Activated CD8-positive, alpha-beta memory T cell treated with anti-CD3 and anti-CD28 coated beads, Interleukin-2, amount 10 ng/mL, durations not matched to agents 7 days and 5 days (primary cell): ENCODE data around the gene ARFGAP1. TPM values are rescaled to one million over a fixed set of nuclear protein-coding genes. Genes with fewer than 3 reads are reported as not detected.
A peak's percentile ranks its signal among the peaks of the same experiment; 100 is the strongest.

Experiments
- ATAC-seq: fragments of 150-1000 bp; cut with Tn5 transposase; one replicate; pipeline ENCODE4 v1.10.0; 2021; ENCODE audit warnings: moderate library complexity
- CTCF ChIA-PET: fragments of 350-600 bp; sonication (Branson Sonifier 250); formaldehyde crosslinking; loops from one replicate; lab custom pipeline; 2021; ENCODE audit warnings: antibody characterized with exemption; lab: Charles Lee
- DNase-seq: peaks from one replicate; pipeline ENCODE4 v3.0.0-alpha.2; 2020
- H3K27ac Mint-ChIP-seq: one replicate; pipeline ENCODE4 v1.8.0; 2021; ENCODE audit warnings: mild to moderate bottlenecking, mixed read lengths
- H3K27me3 Mint-ChIP-seq: one replicate; pipeline ENCODE4 v1.8.0; 2021; ENCODE audit warnings: mixed read lengths
- H3K36me3 Mint-ChIP-seq: one replicate; pipeline ENCODE4 v1.8.0; 2021; ENCODE audit warnings: mild to moderate bottlenecking, mixed read lengths
- H3K4me1 Mint-ChIP-seq: one replicate; pipeline ENCODE4 v1.8.0; 2021; ENCODE audit warnings: mixed read lengths
- H3K4me3 Mint-ChIP-seq: one replicate; pipeline ENCODE4 v1.8.0; 2021; ENCODE audit warnings: mild to moderate bottlenecking, moderate library complexity, mixed read lengths
- H3K9me3 Mint-ChIP-seq: one replicate; pipeline ENCODE4 v1.8.0; 2022; ENCODE audit warnings: low read depth, mixed read lengths
- total RNA-seq, 2 experiments: library from RNA; stranded (reverse); gene quantifications; one replicate each; pipeline ENCODE4 v1.2.3, GENCODE V29; 2021

The ARFGAP1 gene
- total RNA-seq, 2 experiments from 2014 or later: 79.6 to 90.2 TPM

DNA sequence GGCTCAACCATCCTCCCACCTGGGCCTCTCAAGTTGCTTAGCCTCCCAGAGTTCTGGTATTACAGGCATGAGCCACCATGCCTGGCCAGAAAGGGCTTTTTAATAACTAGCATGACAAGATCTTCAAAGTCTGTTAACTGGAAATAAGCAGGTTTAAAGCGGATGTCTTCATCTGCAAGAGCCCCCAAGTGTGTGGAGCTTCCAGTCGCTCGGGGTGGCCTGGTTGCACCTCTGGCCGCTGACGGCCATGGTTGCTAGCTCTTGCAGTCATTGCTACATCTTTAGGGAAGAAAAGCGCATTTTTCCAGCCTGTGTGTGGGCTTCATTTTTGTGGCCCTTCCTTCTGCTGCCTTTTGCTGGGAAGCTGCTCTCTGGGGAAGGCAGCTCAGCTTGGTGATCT lies 7.8 kb downstream of the ARFGAP1 start:
- Mint-ChIP-seq H3K27me3 (no peaks in the 10 kb centered on the region), H3K9me3 (no peaks in the 10 kb centered on the region), H3K27ac (no peak overlapping the region), H3K4me1 (peaks cover 5% of the 10 kb centered on the region), H3K4me3 (no peak overlapping the region), H3K36me3 (peaks cover 2% of the 10 kb centered on the region)
- CTCF ChIA-PET: interaction anchor here (0.6 to 1.2 kb wide), 2 partner anchors 29 to 216 kb away, joined by 3 to 4 read pairs; no protein-coding TSS in a partner anchor
- ATAC-seq (no peak), DNase-seq (no peak)

DNA sequence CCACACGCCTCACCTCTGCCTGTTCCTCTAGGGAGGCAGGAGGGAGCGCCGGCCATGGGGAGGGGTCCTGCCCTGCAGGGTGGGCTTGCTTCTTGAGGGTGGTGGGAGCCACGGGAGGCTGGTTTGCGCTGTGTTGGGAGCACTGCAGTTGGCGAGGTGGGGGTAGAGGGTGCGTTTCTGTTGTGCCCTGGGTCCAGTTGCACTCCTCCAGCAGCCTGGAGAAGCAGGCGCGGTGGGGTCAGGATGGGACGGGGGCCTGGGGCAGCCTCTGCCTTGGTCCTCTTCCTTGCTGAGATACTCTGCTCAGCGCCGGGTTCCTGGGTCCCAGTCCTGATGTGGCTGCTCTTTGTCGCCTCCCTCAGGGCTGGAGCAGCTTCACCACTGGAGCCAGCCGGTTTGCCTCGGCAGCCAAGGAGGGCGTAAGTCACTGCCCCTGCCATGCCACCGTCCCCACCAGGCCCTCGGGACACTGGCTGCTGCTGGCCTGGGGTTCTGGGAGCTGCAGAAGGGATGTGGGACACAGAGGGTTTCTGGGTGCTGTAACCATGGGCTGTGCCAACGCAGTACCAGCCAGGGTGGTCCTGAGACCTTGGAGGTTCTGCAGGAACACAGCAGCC lies 8.4 kb downstream of the ARFGAP1 start:
- peaks cover 4% of the 10 kb centered on the region for H3K4me1 Mint-ChIP-seq
- no peak for DNase-seq
- H3K9me3 Mint-ChIP-seq: no peaks in the 10 kb centered on the region
- CTCF ChIA-PET: interaction anchor here (1.3 kb wide), 1 partner anchor 28 kb away, joined by 3 read pairs; no protein-coding TSS in a partner anchor
- H3K27ac Mint-ChIP-seq: no peak overlapping the region
- H3K4me3 Mint-ChIP-seq: no peak overlapping the region
- no peaks in the 10 kb centered on the region for H3K27me3 Mint-ChIP-seq
- peak; percentile 13 for ATAC-seq
- H3K36me3 Mint-ChIP-seq: peaks cover 2% of the 10 kb centered on the region

DNA sequence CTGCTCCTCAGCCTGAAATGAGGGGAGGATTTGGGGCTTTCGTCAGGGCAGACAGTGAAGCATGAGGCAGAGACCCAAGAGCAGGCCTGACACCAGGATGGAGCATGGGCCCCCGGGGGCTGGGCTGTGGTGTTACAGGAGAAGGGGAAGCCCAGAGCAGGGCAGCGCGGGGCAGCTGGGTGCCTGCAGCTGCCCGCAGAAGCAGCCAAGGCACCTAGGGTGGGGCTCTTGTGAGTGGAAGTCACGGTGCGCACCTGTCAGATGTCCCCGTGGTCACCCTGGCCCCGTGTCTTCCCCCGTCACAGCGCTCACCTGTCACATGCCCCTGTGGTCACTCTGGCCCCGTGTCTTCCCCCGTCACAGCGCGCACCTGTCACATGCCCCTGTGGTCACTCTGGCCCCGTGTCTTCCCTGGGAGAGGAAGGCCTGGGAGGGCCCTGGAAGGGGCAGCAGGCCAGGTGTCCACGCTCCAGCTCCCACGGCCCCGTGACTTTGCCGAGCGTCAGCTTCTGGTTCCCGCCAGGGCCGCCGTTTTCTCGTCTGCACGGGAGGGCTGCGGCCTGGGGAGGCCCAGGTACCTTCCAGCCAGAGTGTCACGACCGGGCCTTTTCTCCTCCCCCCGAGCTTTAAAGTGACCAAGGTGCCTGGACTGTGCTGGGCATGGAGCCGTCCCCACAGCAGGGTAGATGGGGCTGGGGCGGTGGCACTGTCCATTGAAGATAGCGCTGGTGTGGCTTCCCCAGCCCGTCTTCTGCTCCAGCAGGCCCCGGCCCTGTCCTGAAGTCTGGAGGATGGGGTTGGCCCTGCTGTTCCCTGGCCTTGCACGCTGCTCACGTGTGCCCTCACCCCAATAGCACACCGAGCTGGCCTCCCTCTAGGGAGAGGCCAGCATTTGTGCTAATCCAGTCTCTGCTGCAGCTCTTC lies 9.4 kb downstream of the ARFGAP1 start:
- CTCF ChIA-PET: interaction anchor here (1.3 kb wide), 1 partner anchor 29 kb away, joined by 3 read pairs; no protein-coding TSS in a partner anchor
- no peak for DNase-seq
- H3K9me3 Mint-ChIP-seq: no peaks in the 10 kb centered on the region
- H3K4me3 Mint-ChIP-seq: no peak overlapping the region
- peaks cover 2% of the 10 kb centered on the region for H3K36me3 Mint-ChIP-seq
- no peak for ATAC-seq
- no peaks in the 10 kb centered on the region for H3K27me3 Mint-ChIP-seq
- no peak overlapping the region for H3K27ac Mint-ChIP-seq
- H3K4me1 Mint-ChIP-seq: peaks cover 4% of the 10 kb centered on the region

DNA sequence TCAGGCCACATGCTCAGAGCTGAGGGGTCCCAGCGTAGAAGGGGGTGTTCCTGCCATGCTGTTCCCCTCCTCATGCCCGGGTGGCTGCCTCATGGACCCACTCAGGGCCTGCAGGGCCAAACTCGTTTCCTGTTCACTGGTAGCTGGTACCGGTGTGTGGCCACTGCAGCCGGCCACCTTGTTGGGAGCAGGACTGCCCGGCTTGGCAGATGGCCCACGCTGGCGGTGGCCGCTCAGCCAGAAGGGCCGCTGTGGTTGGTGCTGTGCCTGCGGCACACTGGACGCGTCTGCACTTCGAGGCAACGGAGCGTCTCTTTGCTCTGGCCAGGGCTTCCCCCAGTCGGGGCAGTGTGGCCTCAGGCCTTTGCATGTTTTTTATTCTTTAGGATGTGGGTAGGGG lies 10.3 kb downstream of the ARFGAP1 start:
- no peaks in the 10 kb centered on the region for H3K9me3 Mint-ChIP-seq
- no peak overlapping the region for H3K4me3 Mint-ChIP-seq
- no peaks in the 10 kb centered on the region for H3K27me3 Mint-ChIP-seq
- H3K4me1 Mint-ChIP-seq: peaks cover 4% of the 10 kb centered on the region
- H3K27ac Mint-ChIP-seq: no peak overlapping the region
- H3K36me3 Mint-ChIP-seq: peaks cover 2% of the 10 kb centered on the region
- ATAC-seq (no peak), DNase-seq (no peak)
- CTCF ChIA-PET: no interaction called here

DNA sequence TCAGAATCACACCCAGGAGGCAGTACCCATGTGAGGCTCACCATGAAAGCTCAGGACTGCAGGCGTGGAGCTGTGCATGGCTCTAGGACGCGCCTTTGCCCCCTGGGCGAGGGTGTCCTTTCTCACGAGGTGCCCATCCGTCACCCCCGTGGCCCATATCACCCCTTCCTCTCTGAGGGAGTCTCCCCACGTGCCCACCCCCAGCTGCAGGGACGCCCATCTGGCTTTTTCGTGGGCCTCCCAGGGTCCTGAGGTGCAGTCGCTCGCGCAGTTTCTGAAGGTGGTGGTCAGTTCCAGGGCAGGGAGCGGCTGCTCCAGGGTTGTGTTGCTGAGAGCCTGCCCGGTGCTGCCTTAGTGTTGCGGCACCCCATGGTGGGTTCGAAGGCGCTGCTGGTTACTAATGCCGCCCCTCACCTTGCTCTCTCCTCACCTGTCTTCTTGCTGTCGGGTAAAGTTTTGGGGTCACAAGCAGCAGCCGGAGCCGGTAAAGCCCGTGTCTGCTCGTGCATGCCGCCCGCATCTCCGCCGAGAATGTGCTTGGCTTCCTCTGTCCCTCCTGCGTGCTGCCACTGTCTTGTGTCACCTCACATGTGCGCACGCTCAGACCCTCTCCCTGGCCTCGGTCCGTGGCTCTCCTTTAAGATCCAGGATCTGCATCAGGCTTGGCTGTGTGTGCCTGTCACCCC lies 10.9 kb downstream of the ARFGAP1 start:
- Mint-ChIP-seq H3K27ac (peak overlapping the region; percentile 71), H3K4me1 (peaks cover 4% of the 10 kb centered on the region), H3K9me3 (no peaks in the 10 kb centered on the region), H3K4me3 (peak overlapping the region; percentile 65), H3K36me3 (peaks cover 2% of the 10 kb centered on the region), H3K27me3 (no peaks in the 10 kb centered on the region)
- CTCF ChIA-PET: interaction anchor here (2.3 kb wide), 1 partner anchor 60 kb away, joined by 10 read pairs; no protein-coding TSS in a partner anchor
- DNase-seq (no peak), ATAC-seq (peak; percentile 13)

DNA sequence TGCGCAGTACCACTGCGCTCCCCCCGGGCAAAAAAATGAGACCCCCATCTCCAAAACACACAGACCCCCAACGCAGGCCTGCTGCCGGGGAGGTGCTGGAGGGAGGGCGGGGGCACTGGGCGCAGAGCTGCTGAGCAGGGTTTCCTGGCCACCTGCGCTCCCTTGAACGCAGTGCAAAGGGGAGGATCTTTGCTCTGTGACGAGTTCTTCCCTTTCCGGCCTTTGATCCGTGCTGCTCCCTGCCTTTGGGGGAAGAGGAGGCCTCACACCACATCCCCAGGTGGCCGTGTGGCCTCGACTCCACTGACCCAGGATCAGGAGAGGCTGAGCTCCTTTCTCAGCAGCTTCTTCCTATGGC lies 11.4 kb downstream of the ARFGAP1 start:
- peak; percentile 48 for DNase-seq
- peaks cover 2% of the 10 kb centered on the region for H3K36me3 Mint-ChIP-seq
- H3K9me3 Mint-ChIP-seq: no peaks in the 10 kb centered on the region
- peak overlapping the region; percentile 65 for H3K4me3 Mint-ChIP-seq
- H3K27me3 Mint-ChIP-seq: no peaks in the 10 kb centered on the region
- peak overlapping the region; percentile 71 for H3K27ac Mint-ChIP-seq
- H3K4me1 Mint-ChIP-seq: peaks cover 4% of the 10 kb centered on the region
- peak; percentile 59 for ATAC-seq
- CTCF ChIA-PET: interaction anchor here (2.3 kb wide), 1 partner anchor 61 kb away, joined by 10 read pairs; no protein-coding TSS in a partner anchor

DNA sequence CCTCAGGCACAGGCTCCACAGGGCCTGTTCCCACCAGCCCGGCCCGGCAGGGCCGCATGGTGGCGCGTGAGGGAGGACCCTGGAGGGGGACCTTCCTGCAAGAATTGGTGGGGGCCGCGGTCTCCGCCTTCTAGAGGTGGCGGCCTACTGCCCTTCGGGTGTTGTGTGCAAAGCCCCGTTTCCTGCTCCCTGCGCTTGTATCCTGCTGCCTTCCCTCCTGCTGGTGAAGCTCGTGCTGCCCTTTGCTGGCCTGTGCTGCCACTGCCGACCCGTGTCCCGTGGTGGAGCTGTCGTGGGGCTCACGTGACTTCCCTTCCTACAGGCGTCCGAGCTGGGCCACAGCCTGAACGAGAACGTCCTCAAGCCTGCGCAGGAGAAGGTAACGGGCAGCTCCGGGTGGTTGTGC lies 11.9 kb downstream of the ARFGAP1 start:
- H3K4me3 Mint-ChIP-seq: peak overlapping the region; percentile 65
- H3K27me3 Mint-ChIP-seq: no peaks in the 10 kb centered on the region
- ATAC-seq (peak; percentile 35), DNase-seq (peak; percentile 51)
- CTCF ChIA-PET: interaction anchor here (2.3 kb wide), 1 partner anchor 61 kb away, joined by 10 read pairs; no protein-coding TSS in a partner anchor
- peak overlapping the region; percentile 70 for H3K27ac Mint-ChIP-seq
- no peaks in the 10 kb centered on the region for H3K9me3 Mint-ChIP-seq
- H3K36me3 Mint-ChIP-seq: no peaks in the 10 kb centered on the region
- peaks cover 4% of the 10 kb centered on the region for H3K4me1 Mint-ChIP-seq

DNA sequence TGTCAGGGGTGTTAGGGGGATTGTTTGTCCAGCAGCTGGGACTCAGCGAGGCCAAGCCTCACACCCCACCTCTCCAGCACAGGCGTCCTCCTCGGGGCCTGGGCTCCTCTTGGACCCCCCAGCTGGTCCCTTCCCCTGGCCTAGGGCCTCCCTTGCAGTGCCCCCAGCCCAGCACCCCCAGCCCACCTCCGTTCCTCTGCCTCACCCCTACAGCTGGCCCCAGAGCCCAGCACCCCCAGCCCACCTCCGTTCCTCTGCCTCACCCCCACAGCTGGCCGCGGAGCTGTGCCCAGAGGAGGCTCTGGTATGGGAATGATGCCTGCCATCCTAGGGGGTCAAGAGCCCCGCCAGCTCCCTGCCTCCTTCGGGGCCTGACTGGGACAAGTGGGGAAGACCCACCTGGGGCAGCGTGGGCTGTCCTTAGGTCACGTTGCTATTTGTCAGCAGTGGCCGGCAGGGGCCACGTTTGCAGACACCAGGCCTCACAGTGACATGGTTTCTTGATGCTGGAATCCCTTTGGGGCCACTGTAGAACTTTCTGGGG lies 12.4 kb downstream of the ARFGAP1 start:
- H3K4me1 Mint-ChIP-seq: peaks cover 4% of the 10 kb centered on the region
- no peak for ATAC-seq
- H3K27me3 Mint-ChIP-seq: no peaks in the 10 kb centered on the region
- no peaks in the 10 kb centered on the region for H3K9me3 Mint-ChIP-seq
- H3K36me3 Mint-ChIP-seq: no peaks in the 10 kb centered on the region
- CTCF ChIA-PET: interaction anchor here (2.3 kb wide), 1 partner anchor 62 kb away, joined by 10 read pairs; no protein-coding TSS in a partner anchor
- no peak for DNase-seq
- peak overlapping the region; percentile 70 for H3K27ac Mint-ChIP-seq
- H3K4me3 Mint-ChIP-seq: peak overlapping the region; percentile 65

DNA sequence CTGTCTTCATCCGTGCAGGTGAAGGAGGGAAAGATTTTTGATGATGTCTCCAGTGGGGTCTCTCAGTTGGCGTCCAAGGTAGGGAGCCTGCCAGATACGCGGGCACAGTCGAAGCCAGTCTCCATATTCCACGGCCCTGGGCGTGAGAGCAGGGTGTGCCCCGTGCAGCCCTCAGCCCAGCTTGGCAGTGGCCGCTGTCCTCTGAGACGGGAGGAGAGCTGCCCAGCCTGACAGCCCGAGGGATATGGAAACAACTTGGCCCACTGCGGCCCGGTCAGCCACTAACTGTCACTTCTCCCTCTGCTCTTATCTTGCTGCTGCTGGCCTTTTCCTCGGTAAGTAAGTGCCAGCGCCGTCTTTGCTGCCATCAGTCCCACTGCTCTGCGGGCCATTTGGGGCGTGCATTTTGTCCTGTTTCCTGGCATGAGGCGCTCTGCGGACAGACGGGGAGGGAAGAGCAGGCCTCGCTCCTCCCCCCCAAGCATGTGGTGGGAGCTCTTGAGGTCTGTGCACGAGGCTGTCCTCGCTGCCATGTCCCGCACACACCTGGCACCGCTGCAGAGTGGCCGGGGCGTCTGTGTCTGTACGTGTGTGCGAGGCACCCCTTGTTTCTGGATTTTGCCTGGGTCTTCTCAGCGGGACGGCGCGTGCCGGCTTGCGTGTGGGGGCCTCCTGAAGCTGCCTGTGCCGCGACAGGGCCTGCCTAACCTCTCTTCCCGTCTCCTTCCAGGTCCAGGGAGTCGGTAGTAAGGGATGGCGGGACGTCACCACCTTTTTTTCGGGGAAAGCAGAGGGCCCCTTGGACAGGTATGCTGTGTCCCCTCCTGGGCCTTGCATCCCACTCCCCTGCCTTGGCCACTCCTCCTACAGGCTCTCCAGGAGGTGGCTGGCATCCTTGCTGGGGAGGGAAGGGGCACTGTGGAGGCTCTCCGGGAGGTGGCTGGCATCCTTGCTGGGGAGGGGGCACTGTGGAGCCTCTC lies 13.3 kb downstream of the ARFGAP1 start:
- H3K4me3 Mint-ChIP-seq: no peak overlapping the region
- CTCF ChIA-PET: interaction anchor here (1.2 to 2.3 kb wide), 3 partner anchors 12 to 63 kb away, joined by 5 to 10 read pairs (median 5); no protein-coding TSS in a partner anchor

DNA sequence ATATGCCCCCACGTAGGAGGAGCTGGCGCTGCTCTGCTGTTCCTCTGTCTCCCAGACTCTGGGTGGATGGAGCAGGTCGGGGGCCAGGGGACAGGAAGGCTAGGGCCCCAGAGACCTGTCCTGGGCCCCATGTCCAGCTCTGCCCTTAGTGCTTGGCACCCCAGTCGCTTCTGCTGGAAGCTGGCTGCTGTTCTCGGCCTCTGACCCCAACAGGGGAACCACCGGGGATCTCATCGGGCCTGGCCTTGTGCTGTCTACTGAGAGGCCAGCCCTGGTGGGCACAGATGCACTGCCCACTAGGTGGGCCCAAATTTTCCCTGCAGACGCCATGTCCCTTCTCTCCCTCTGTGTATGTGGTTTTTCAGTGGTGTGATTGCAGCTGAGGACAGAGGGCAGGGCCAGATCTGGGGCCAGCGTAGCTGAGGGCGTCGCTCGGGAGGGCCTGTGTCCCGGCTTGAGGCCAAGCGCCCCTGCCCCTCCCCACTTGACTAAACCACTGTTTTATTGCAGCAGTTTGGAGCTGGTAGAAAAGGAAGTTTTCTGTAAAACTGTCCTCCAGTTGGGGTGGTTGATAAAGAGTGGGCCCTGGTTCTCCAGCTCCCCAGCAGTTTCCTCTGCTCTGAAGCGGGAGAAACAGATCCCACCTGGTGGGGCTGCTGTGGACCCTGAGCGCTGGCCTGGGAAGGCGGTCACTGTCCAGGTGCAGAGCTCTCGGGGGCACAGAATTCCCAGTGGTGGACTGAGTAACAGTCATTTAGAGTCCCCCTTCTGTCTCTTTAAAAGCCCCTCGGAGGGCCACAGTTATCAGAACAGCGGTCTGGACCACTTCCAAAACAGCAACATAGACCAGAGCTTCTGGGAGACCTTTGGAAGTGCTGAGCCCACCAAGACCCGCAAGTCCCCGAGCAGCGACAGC lies 14.4 kb downstream of the ARFGAP1 start:
- CTCF ChIA-PET: interaction anchor here (1.2 to 1.4 kb wide), 2 partner anchors 13 to 64 kb away, joined by 5 read pairs; no protein-coding TSS in a partner anchor
- Mint-ChIP-seq H3K4me3 (no peak overlapping the region), H3K4me1 (peaks cover 4% of the 10 kb centered on the region), H3K9me3 (no peaks in the 10 kb centered on the region), H3K36me3 (no peaks in the 10 kb centered on the region), H3K27ac (no peak overlapping the region), H3K27me3 (no peaks in the 10 kb centered on the region)
- ATAC-seq (no peak), DNase-seq (no peak)

More for the DNA sequence above, 13.3 kb downstream of the ARFGAP1 start:
- Mint-ChIP-seq H3K27me3 (no peaks in the 10 kb centered on the region), H3K9me3 (no peaks in the 10 kb centered on the region), H3K4me1 (peaks cover 4% of the 10 kb centered on the region), H3K36me3 (no peaks in the 10 kb centered on the region), H3K27ac (no peak overlapping the region)
- ATAC-seq: no peak
- no peak for DNase-seq
